Loucy (cell line): Measurements from ENCODE around the gene TRPV6.

Source experiments
- H2AFZ ChIP-seq: fragments of 200-600 bp; sonication (generic); 2 replicates; pipeline ENCODE4 v1.6.0; 2016; ENCODE audit warnings: antibody characterized with exemption, mild to moderate bottlenecking, low read length, moderate library complexity
- H3F3A ChIP-seq: fragments of 200-600 bp; 2 replicates; pipeline ENCODE4 v1.6.0; 2016; ENCODE audit warnings: antibody characterized with exemption, low read depth, mild to moderate bottlenecking
- H3K27me3 ChIP-seq: fragments of 200-600 bp; sonication (generic); 2 replicates; pipeline ENCODE4 v1.6.1; 2014; ENCODE audit warnings: low read length, mild to moderate bottlenecking; ENCODE audit not compliant: insufficient read depth, poor library complexity, severe bottlenecking
- H3K36me3 ChIP-seq: fragments of 200-600 bp; sonication (generic); 2 replicates; pipeline ENCODE4 v1.6.1; 2016; ENCODE audit warnings: low read length; ENCODE audit not compliant: insufficient read depth
- H3K4me1 ChIP-seq: fragments of 200-600 bp; sonication (generic); 2 replicates; pipeline ENCODE4 v1.5.1; 2014; ENCODE audit warnings: low read length, mild to moderate bottlenecking; ENCODE audit not compliant: insufficient read depth, poor library complexity, severe bottlenecking
- H3K4me2 ChIP-seq: fragments of 200-600 bp; sonication (generic); 2 replicates; pipeline ENCODE4 v1.6.0; 2014; ENCODE audit warnings: antibody characterized with exemption, low read length, low read depth, mild to moderate bottlenecking; ENCODE audit not compliant: poor library complexity, severe bottlenecking
- H3K4me3 ChIP-seq: fragments of 200-600 bp; sonication (generic); 2 replicates; pipeline ENCODE4 v1.5.1; 2014; ENCODE audit warnings: low read length, mild to moderate bottlenecking, mixed read lengths; ENCODE audit not compliant: poor library complexity, severe bottlenecking
- H3K79me2 ChIP-seq: fragments of 200-600 bp; sonication (generic); 2 replicates; pipeline ENCODE4 v1.6.1; 2014; ENCODE audit warnings: low read length; ENCODE audit not compliant: insufficient read depth
- H3K9ac ChIP-seq: fragments of 200-600 bp; sonication (generic); 2 replicates; pipeline ENCODE4 v1.6.0; 2014; ENCODE audit warnings: mild to moderate bottlenecking, low read depth, low read length, moderate library complexity; ENCODE audit not compliant: poor library complexity, severe bottlenecking
- H3K9me2 ChIP-seq: fragments of 200-600 bp; sonication (generic); replicated peaks from 2 replicates; pipeline ENCODE4 v1.6.1; 2016; ENCODE audit warnings: low read depth, low read length, mixed read lengths
- H3K9me3 ChIP-seq: fragments of 200-600 bp; sonication (generic); 2 replicates; pipeline ENCODE4 v1.6.1; 2014; ENCODE audit warnings: mild to moderate bottlenecking, antibody characterized with exemption, low read length, low read depth; ENCODE audit not compliant: insufficient read depth
- H4K20me1 ChIP-seq: fragments of 200-600 bp; sonication (generic); 2 replicates; pipeline ENCODE4 v1.6.0; 2014; ENCODE audit warnings: antibody characterized with exemption, low read length, mild to moderate bottlenecking; ENCODE audit not compliant: insufficient read depth, poor library complexity, severe bottlenecking
- EZH2phosphoT487 ChIP-seq: fragments of 200-600 bp; IDR thresholded peaks from 2 replicates; pipeline ENCODE4 v1.6.1; 2018; ENCODE audit warnings: antibody characterized with exemption, mild to moderate bottlenecking, moderate library complexity, borderline replicate concordance
- TF ChIP-seq, protein P1 (sequence below): fragments of 200-600 bp; sonication (generic); conservative IDR thresholded peaks from 2 replicates; pipeline ENCODE4 v1.5.1; 2014; ENCODE audit warnings: mild to moderate bottlenecking, antibody characterized with exemption, low read length

Gene TRPV6

DNA sequence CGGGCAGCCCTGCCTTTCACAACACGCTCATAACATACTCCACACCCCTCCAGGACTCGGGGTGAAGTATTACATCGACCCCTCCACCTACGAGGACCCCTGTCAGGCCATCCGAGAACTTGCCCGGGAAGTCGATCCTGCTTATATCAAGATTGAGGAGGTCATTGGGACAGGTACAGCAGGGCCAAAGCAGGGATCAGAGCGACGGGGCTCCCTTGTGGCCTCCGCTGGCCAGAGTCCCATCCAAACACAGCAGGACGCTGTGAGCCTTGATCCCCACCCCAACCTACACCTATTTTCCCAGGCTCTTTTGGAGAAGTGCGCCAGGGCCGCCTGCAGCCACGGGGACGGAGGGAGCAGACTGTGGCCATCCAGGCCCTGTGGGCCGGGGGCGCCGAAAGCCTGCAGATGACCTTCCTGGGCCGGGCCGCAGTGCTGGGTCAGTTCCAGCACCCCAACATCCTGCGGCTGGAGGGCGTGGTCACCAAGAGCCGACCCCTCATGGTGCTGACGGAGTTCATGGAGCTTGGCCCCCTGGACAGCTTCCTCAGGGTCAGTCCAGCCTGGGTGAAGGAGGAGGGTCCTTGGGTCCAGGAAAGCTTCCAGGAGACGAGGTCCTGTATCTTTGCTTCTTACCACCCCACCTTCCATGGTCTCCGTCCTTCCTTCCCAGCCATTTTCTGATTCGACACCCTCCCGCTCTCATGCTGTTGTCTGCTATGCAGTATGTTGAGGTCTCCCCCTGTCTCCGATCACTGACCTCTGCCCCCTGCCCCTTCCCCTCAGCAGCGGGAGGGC lies 17.2 kb downstream of the TRPV6 start:
- H3K27me3 ChIP-seq, result no peaks in the 10 kb centered on the region
- no peaks in the 10 kb centered on the region for H3F3A ChIP-seq
- H4K20me1 ChIP-seq, result no peaks in the 10 kb centered on the region
- no peaks in the 10 kb centered on the region for H3K9me3 ChIP-seq
- no peak overlapping the region for H3K4me2 ChIP-seq
- no peak overlapping the region for H3K9ac ChIP-seq
- peaks cover 35% of the 10 kb centered on the region; the same call in 1 of the 2 replicates for H3K36me3 ChIP-seq
- no peak for TF ChIP-seq EZH2phosphoT487
- TF ChIP-seq, protein P1, sequence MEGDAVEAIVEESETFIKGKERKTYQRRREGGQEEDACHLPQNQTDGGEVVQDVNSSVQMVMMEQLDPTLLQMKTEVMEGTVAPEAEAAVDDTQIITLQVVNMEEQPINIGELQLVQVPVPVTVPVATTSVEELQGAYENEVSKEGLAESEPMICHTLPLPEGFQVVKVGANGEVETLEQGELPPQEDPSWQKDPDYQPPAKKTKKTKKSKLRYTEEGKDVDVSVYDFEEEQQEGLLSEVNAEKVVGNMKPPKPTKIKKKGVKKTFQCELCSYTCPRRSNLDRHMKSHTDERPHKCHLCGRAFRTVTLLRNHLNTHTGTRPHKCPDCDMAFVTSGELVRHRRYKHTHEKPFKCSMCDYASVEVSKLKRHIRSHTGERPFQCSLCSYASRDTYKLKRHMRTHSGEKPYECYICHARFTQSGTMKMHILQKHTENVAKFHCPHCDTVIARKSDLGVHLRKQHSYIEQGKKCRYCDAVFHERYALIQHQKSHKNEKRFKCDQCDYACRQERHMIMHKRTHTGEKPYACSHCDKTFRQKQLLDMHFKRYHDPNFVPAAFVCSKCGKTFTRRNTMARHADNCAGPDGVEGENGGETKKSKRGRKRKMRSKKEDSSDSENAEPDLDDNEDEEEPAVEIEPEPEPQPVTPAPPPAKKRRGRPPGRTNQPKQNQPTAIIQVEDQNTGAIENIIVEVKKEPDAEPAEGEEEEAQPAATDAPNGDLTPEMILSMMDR, result no peak
- H3K79me2 ChIP-seq, result no peaks in the 10 kb centered on the region
- H3K9me2 ChIP-seq, result no peaks in the 10 kb centered on the region
- no peak overlapping the region for H2AFZ ChIP-seq
- no peaks in the 10 kb centered on the region for H3K4me1 ChIP-seq
- H3K4me3 ChIP-seq, result no peak overlapping the region

DNA sequence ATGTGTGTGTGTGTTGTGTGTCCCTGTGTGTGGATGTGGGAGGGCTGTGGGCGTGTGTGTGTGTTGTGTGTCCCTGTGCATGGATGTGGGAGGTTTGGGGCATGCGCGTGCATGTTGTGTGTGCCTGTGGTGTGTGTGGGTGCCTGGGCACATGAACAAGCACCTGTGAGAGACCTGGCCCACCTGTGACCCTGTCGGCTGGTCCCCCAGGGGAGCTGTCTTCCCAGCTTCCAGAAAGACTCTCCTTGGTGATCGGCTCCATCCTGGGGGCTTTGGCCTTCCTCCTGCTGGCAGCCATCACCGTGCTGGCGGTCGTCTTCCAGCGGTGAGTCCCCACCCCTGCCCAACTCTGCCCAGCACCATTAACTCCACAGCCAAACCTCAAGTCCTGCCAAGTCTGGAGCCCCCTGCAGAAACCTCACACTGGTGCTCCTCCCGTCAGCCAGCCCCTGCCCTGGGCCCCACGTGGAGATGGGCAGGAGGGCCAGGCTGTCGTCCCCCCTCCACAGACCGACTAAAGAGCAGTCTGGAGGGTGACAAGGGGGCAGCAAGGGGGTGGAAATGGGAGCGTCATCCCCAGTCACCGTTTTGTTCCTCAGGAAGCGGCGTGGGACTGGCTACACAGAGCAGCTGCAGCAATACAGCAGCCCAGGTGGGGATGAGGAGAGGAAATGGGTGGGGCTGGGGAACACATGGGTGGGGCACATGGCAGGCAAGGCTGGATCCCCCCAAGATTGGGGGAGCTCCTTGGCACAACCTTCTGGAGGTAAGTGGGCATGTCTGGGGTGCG lies 18.0 kb downstream of the TRPV6 start:
- H3K9ac ChIP-seq, result no peak overlapping the region
- H4K20me1 ChIP-seq, result no peaks in the 10 kb centered on the region
- H3F3A ChIP-seq, result no peaks in the 10 kb centered on the region
- no peaks in the 10 kb centered on the region for H3K27me3 ChIP-seq
- no peak overlapping the region for H3K4me3 ChIP-seq
- peaks cover 43% of the 10 kb centered on the region; the same call in 1 of the 2 replicates for H3K36me3 ChIP-seq
- no peaks in the 10 kb centered on the region for H3K9me3 ChIP-seq
- H3K4me1 ChIP-seq, result no peaks in the 10 kb centered on the region
- H2AFZ ChIP-seq, result no peak overlapping the region
- TF ChIP-seq, protein P1, result no peak
- TF ChIP-seq EZH2phosphoT487, result no peak
- H3K79me2 ChIP-seq, result no peaks in the 10 kb centered on the region
- no peak overlapping the region for H3K4me2 ChIP-seq
- no peaks in the 10 kb centered on the region for H3K9me2 ChIP-seq

DNA sequence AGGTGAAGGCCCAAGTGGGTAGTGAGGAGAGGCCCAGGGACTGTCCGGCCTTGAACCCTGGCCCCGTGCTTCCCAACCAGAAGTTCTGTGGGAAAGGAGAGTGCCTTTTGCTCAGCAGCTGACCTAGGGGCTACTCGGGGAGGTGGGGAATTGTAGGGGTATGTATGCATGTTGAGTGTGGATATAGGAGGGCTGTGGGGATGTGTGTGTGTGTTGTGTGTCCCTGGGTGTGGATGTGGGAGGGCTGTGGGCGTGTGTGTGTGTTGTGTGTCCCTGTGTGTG lies 18.5 kb downstream of the TRPV6 start:
- peaks cover 4% of the 10 kb centered on the region for H3K4me1 ChIP-seq
- no peak overlapping the region for H2AFZ ChIP-seq
- no peak overlapping the region for H3K4me3 ChIP-seq
- H3K79me2 ChIP-seq, result no peaks in the 10 kb centered on the region
- no peaks in the 10 kb centered on the region for H4K20me1 ChIP-seq
- H3K4me2 ChIP-seq, result no peak overlapping the region
- no peaks in the 10 kb centered on the region for H3K27me3 ChIP-seq
- H3K9me2 ChIP-seq, result no peaks in the 10 kb centered on the region
- H3K36me3 ChIP-seq, result peaks cover 46% of the 10 kb centered on the region; the same call in 1 of the 2 replicates
- TF ChIP-seq EZH2phosphoT487, result no peak
- TF ChIP-seq, protein P1, result no peak
- H3F3A ChIP-seq, result no peaks in the 10 kb centered on the region
- no peaks in the 10 kb centered on the region for H3K9me3 ChIP-seq
- no peak overlapping the region for H3K9ac ChIP-seq
